Measurements from ENCODE around the gene PPP1R15A. TPM values are rescaled to one million over a fixed set of nuclear protein-coding genes. Genes with fewer than 3 reads are reported as not detected.
A peak's percentile ranks its signal among the peaks of the same experiment; 100 is the strongest.
"Not testable (repeated sequence)": the region's sequence is repeated elsewhere in the genome, so short reads cannot be mapped to it uniquely, and the experiment has no call there.

Gene PPP1R15A
- total RNA-seq, 2 experiments from 2014 or later = 60.8 to 65.4 TPM

DNA sequence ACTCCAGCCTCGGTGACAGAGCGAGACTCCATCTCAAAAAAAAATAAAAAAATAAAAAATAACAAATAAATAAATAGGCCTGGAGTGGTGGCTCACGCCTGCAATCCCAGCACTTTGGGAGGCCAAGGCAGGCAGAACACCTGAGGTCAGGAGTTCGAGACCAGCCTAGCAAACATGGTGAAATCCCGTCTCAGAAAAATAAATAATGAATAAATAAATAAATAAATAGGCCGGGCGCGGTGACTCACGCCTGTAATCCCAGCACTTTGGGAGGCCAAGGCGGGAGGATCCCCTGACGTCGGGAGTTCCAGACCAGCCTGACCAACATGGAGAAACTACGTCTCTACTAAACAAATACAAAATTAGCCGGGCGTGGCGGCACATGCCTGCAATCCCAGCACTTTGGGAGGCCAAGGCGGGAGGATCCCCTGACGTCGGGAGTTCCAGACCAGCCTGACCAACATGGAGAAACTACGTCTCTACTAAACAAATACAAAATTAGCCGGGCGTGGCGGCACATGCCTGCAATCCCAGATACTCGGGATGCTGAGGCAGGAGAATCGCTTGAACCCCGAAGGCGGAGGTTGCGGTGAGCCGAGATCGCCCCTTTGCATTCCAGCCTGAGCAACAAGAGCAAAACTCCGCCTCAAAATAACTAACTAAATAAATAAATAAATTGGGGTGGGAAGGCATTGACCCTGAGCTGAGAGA, 595 bp upstream of the PPP1R15A start:
- Mint-ChIP-seq H3K4me1 (peaks cover 35% of the 10 kb centered on the region), H3K27ac (peak overlapping the region; percentile 100), H3K36me3 (peaks cover 39% of the 10 kb centered on the region)
- not testable (repeated sequence) for DNase-seq, H3K27me3 Mint-ChIP-seq, H3K9me3 Mint-ChIP-seq, H3K4me3 Mint-ChIP-seq

DNA sequence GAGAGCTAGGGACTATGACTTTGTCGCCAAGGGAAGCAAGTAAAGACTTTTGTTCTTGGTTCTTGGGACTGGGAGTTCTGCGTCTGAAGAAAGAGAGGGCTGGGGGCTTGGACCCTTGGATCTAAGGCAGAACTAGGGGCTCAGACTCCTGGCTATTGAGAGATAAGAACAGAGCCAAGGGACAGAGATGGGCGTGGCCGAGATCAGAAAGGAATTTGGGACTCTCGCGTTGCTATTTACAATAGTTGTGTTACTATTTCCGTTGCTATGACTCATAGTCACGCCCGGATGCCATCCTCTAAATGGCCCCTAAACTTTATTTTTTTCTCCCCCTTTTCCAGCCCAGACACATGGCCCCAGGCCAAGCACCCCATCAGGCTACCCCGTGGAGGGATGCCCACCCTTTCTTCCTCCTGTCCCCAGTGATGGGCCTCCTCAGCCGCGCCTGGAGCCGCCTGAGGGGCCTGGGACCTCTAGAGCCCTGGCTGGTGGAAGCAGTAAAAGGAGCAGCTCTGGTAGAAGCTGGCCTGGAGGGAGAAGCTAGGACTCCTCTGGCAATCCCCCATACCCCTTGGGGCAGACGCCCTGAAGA, 759 bp downstream of the PPP1R15A start:
- Mint-ChIP-seq H3K4me1 (peaks cover 45% of the 10 kb centered on the region), H3K27me3 (no peaks in the 10 kb centered on the region), H3K9me3 (no peaks in the 10 kb centered on the region), H3K4me3 (peak overlapping the region; percentile 99), H3K27ac (peak overlapping the region; percentile 100), H3K36me3 (peaks cover 49% of the 10 kb centered on the region)
- DNase-seq = peak; percentile 75

DNA sequence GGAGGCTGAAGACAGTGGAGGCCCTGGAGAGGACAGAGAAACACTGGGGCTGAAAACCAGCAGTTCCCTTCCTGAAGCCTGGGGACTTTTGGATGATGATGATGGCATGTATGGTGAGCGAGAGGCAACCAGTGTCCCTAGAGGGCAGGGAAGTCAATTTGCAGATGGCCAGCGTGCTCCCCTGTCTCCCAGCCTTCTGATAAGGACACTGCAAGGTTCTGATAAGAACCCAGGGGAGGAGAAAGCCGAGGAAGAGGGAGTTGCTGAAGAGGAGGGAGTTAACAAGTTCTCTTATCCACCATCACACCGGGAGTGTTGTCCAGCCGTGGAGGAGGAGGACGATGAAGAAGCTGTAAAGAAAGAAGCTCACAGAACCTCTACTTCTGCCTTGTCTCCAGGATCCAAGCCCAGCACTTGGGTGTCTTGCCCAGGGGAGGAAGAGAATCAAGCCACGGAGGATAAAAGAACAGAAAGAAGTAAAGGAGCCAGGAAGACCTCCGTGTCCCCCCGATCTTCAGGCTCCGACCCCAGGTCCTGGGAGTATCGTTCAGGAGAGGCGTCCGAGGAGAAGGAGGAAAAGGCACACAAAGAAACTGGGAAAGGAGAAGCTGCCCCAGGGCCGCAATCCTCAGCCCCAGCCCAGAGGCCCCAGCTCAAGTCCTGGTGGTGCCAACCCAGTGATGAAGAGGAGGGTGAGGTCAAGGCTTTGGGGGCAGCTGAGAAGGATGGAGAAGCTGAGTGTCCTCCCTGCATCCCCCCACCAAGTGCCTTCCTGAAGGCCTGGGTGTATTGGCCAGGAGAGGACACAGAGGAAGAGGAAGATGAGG, 1.5 kb downstream of the PPP1R15A start:
- no peaks in the 10 kb centered on the region for H3K9me3 Mint-ChIP-seq
- H3K4me1 Mint-ChIP-seq = peaks cover 48% of the 10 kb centered on the region
- H3K27me3 Mint-ChIP-seq = no peaks in the 10 kb centered on the region
- no peak for DNase-seq
- H3K4me3 Mint-ChIP-seq = peak overlapping the region; percentile 99
- H3K27ac Mint-ChIP-seq = peak overlapping the region; percentile 100
- H3K36me3 Mint-ChIP-seq = peaks cover 53% of the 10 kb centered on the region

DNA sequence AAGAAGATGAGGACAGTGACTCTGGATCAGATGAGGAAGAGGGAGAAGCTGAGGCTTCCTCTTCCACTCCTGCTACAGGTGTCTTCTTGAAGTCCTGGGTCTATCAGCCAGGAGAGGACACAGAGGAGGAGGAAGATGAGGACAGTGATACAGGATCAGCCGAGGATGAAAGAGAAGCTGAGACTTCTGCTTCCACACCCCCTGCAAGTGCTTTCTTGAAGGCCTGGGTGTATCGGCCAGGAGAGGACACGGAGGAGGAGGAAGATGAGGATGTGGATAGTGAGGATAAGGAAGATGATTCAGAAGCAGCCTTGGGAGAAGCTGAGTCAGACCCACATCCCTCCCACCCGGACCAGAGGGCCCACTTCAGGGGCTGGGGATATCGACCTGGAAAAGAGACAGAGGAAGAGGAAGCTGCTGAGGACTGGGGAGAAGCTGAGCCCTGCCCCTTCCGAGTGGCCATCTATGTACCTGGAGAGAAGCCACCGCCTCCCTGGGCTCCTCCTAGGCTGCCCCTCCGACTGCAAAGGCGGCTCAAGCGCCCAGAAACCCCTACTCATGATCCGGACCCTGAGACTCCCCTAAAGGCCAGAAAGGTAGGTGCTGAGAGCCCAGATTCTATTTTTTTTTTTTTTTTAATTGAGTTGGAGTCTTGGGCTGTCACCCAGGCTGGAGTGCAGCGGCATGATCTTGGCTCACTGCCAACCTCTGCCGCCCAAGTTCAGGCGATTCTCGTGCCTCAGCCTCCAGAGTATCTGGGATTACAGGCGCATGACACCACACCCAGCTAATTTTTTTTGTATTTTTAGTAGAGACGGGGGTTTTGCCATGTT, 2.3 kb downstream of the PPP1R15A start:
- Mint-ChIP-seq H3K36me3 (peaks cover 54% of the 10 kb centered on the region), H3K4me3 (peak overlapping the region; percentile 99), H3K9me3 (no peaks in the 10 kb centered on the region), H3K27ac (peak overlapping the region; percentile 100), H3K4me1 (peaks cover 47% of the 10 kb centered on the region), H3K27me3 (no peaks in the 10 kb centered on the region)
- DNase-seq = no peak

DNA sequence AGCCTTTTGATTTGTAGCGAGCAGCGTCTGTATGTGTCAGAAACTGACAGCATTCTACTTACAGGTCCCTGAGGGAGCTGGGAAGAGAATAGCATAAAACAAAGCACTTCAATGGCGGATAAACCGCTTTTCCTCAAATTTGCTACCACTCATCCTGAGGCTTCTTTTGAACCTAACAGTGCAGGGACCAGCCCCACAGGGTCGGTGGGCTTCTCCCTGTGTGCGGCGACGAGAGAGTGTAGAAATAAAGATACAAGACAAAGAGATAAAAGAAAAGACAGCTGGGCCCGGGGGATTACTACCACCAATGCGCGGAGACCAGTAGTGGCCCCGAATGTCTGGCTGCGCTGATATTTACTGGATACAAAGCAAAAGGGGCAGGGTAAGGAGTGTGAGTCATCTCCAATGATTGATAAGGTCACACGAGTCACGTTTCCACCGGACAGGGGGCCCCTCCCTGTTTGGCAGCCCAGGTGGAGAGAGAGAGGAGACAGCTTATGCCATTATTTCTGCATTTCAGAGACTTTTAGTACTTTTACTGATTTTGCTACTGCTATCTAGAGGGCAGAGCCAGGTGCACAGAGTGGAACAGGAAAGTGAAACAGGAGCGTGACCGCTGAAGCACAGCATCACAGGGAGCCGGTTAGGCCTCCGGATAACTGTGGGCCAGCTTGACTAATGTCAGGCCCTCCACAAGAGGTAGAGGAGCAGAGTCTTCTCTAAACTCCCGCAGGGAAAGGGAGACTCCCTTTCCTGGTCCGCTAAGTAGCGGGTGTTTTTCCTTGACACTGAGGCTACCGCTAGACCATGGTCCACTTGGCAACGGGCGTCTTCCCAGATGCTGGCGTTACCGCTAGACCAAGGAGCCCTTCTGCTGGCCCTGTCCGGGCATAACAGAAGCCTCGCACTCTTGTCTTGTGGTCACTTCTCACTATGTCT, 4.1 kb downstream of the PPP1R15A start:
- Mint-ChIP-seq H3K36me3 (peaks cover 54% of the 10 kb centered on the region), H3K4me1 (peaks cover 45% of the 10 kb centered on the region), H3K4me3 (peak overlapping the region; percentile 99), H3K27ac (peak overlapping the region; percentile 100)
- H3K27me3 Mint-ChIP-seq, H3K9me3 Mint-ChIP-seq: not testable (repeated sequence)
- DNase-seq = peak; percentile 74

- H3K36me3 Mint-ChIP-seq = peaks cover 49% of the 10 kb centered on the region
- H3K4me3 Mint-ChIP-seq = no peak overlapping the region
- no peaks in the 10 kb centered on the region for H3K27me3 Mint-ChIP-seq
- H3K4me1 Mint-ChIP-seq = peaks cover 41% of the 10 kb centered on the region
- no peak for DNase-seq
- peak overlapping the region; percentile 38 for H3K27ac Mint-ChIP-seq
- H3K9me3 Mint-ChIP-seq = no peaks in the 10 kb centered on the region
Observed at GRCh38 chr19:48877855-48878195, 5.6 kb downstream of the PPP1R15A start.

DNA sequence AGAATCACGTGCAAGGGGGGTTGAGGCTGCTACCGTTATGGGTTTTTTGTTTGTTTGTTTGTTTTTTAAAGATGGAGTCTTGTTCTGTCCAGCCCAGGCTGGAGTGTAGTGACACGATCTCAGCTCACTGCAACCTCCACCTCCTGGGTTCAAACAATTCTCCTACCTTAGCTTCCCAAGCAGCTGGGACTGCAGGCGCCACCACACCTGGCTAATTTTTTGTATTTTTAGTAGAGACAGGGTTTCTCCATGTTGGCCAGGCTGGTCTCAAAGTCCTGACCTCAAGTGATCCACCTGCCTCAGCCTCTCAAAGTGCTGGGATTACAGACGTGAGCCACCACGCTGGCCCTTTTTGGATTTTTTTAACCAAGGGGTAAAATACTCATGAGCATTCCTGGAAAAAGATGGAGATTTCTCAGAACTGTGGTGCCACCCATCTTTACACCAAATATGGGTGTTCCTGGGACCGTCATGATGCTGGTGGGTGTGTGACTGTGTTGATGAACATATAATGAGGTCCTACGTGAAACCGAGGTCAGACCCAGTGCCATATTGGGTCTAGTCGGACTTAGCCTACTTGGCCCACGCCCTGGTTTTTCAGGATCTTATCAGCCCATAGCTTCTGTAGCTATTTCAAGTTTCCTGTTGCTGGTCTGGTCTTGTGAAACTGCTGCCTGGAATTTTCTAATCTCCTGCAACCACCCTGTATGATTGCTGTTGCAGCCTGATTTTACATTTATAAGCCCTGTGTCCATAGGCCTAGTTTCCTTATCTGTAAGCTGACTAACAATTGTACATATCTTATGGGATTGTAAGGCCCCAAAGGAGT, 6.2 kb downstream of the PPP1R15A start:
- no peaks in the 10 kb centered on the region for H3K27me3 Mint-ChIP-seq
- H3K4me1 Mint-ChIP-seq = peaks cover 38% of the 10 kb centered on the region
- no peak overlapping the region for H3K27ac Mint-ChIP-seq
- no peak for DNase-seq
- no peaks in the 10 kb centered on the region for H3K9me3 Mint-ChIP-seq
- H3K36me3 Mint-ChIP-seq = peaks cover 44% of the 10 kb centered on the region
- no peak overlapping the region for H3K4me3 Mint-ChIP-seq

- Mint-ChIP-seq H3K27me3 (no peaks in the 10 kb centered on the region), H3K27ac (no peak overlapping the region), H3K4me3 (no peak overlapping the region), H3K4me1 (peaks cover 32% of the 10 kb centered on the region), H3K9me3 (no peaks in the 10 kb centered on the region), H3K36me3 (peaks cover 37% of the 10 kb centered on the region)
- DNase-seq = no peak
Observed at GRCh38 chr19:48879025-48879637, 6.9 kb downstream of the PPP1R15A start.

- peaks cover 31% of the 10 kb centered on the region for H3K36me3 Mint-ChIP-seq
- H3K4me3 Mint-ChIP-seq, H3K27ac Mint-ChIP-seq, DNase-seq, H3K27me3 Mint-ChIP-seq, H3K9me3 Mint-ChIP-seq: not testable (repeated sequence)
- H3K4me1 Mint-ChIP-seq = peaks cover 26% of the 10 kb centered on the region
Observed at GRCh38 chr19:48879696-48880095, 7.5 kb downstream of the PPP1R15A start.

DNA sequence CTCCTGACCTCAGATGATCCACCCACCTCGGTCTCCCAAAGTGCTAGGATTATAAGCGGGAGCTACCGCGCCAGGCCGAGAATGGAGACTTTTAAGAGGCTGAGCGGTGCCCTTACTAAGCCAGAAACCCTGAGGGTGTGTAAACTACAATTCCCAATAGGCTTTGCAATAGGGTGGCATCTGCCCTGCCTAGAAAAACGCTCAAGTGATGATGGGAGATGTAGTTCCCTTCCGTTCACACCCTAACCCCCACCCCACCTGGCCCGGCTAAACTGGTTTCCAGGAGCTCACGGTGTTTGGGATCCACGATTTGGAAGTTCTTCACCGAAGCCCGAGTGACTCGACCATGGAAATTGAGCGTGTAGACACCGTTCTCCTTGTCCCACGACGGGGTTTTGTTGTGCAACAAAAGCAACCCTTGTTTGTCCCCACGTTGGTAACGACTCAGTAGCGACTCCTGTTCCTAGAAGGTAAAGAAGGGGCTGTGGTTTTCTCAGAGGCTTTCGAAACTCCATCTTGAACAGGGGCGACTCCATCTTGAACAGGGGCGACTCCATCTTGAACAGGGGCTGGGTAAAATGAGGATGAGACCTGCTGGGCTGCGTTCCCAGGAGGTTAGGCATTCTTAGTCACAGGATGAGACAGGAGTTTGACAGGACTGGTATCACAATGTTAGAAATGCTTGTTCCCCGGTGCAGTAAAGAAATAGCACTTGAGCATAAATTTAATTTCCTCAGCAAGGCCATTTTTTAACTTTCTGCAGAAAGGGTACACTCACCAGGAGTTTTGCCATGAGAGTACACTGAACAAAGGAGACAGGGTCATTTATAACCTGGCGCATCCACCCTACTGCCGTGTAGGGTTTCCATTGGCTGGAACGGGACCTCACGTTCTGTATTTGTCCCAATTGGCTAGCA, 9.8 kb downstream of the PPP1R15A start:
- no peak for DNase-seq
- Mint-ChIP-seq H3K36me3 (peaks cover 14% of the 10 kb centered on the region), H3K4me3 (no peak overlapping the region), H3K27me3 (no peaks in the 10 kb centered on the region), H3K27ac (no peak overlapping the region), H3K4me1 (peaks cover 17% of the 10 kb centered on the region), H3K9me3 (no peaks in the 10 kb centered on the region)

DNA sequence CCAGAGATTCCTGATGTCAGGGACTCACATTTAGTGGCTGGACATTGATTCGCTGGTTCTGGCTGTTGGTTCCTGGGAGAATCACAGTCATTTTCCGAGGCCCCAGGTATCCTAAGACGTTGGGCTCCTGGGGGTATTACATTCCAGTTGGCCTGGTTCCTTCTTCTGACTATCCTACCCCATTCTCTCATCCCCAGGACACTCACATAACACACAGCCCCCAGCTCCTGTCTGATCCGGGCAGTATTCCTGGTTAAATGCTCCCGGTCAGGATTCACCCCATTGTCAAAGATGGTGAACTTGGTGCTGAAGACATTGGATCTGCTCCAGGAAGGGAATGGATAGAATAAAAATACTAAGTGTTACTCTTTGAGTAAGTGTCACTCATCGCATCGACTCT, 11.5 kb downstream of the PPP1R15A start:
- Mint-ChIP-seq H3K4me1 (peaks cover under 1% of the 10 kb centered on the region), H3K36me3 (peaks cover under 1% of the 10 kb centered on the region), H3K4me3 (no peak overlapping the region), H3K27me3 (no peaks in the 10 kb centered on the region), H3K9me3 (no peaks in the 10 kb centered on the region), H3K27ac (no peak overlapping the region)
- DNase-seq = no peak

DNA sequence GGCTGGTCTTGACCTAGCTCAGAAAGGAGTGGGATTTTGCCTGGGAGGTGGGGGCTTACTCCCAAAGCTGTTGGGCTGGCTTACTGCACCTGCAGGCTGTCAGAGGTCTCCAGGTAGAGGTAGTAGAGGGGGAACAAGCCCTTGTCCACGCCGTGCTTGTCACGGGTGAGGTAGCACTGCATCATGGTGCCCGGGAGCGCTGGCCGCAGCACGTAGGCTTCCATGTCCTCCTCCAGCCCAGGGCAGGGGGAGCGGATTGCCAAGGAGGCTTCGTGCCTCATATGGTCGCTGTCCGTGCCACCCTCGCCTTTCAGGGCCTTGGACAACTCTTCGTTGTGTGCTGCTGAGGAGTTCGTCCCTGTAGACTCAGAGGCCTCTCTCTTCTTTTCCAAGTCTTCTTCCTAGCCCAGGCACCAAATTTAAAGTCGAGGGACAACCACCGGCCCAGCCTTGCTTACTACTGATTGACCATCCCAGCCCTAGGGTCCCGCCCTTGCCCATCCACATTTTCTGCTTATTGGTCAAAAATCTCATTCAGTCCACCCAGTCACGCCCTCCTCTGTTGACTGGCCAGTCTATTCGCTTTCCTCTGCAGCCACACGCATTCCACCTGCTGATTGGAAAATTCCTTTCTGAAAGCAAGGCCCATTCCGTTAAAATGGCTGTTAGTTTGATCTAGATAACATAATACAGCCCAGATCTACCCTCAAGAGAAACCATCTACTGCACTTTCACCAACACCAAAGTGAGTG, 15.8 kb downstream of the PPP1R15A start:
- Mint-ChIP-seq H3K27me3 (peaks cover 8% of the 10 kb centered on the region), H3K27ac (no peak overlapping the region), H3K9me3 (no peaks in the 10 kb centered on the region), H3K4me3 (no peak overlapping the region), H3K36me3 (no peaks in the 10 kb centered on the region), H3K4me1 (no peaks in the 10 kb centered on the region)
- DNase-seq = no peak
